C1 segment of cervical spinal cord (tissue), 14 donors: Measurements from ENCODE around the gene PDE10A.

ENCODE experiments used
- DNase-seq, 14 donors: peaks; one replicate each; lab custom pipeline; 2025; lab: John Stamatoyannopoulos, UW

The PDE10A gene

GRCh38 chr6:165655191-165655590 is 7.8 kb downstream of the PDE10A start:
- DNase-seq: no peak

DNA sequence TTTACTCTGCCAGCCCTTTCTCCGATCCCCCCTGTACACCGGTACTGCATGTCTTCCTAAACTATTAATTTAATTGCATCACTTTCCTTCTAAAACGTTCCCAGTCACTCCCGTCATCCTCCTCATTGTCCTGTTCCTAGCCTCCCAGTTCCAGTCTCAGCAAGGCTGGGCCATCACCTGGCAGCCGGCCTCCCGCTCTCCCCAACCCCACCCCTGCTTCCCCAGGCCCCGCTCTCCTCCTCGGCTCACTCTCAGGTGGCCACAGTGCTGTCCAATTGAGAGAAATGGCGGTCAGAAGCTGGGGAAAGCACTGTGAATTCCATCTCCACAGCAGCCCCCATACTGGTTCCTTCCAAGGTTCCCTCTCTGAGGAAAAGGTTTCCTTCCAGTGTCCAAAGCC is 8.9 kb downstream of the PDE10A start:
- DNase-seq: no peak

- no peak for DNase-seq
Observed at GRCh38 chr6:165653607-165654006, 9.4 kb downstream of the PDE10A start.

DNA sequence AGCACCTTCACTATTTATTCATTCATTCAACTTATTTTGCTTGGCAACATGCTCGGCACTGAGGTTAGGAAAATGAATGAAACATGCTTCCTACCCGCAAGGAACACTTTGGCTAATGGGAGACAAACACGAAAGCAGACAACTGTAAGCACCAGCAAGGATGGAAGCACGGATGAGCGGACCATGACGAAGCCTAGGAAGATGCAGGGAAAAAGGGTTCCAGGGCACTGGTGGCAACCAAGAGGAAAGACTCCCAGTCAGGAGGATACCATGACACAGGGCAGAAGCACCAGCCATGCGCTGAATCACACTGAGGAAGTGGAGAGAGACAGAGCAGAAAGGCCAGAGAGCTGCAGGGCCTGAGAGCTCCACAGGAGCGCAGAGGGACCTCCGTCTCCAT is 9.8 kb downstream of the PDE10A start:
- peak in 1 of 14 donors; percentile 63 for DNase-seq

- DNase-seq: peak in 1 of 14 donors; percentile 63
Observed at GRCh38 chr6:165652766-165653165, 10.3 kb downstream of the PDE10A start.

GRCh38 chr6:165649166-165650137 is 13.6 kb downstream of the PDE10A start:
- DNase-seq: no peak

DNA sequence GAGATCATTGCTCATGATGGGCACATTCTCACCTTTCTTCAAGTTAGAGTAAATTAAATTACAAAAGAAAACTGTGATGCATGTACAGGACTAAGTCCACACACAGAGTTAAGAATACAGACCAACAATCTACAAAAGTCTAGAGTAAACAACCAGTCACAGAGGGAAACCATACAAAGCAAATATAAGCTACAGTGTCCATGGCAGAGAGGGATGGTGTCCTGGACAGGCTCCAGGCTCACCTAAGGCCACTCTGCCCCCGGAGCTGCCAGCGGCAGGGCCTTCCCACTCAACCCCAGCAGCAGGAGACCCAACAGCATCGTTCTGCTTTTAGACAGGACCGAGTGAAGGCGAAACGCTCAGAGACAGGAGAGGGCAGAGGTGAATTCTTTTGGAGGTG is 16.0 kb downstream of the PDE10A start:
- no peak for DNase-seq

DNA sequence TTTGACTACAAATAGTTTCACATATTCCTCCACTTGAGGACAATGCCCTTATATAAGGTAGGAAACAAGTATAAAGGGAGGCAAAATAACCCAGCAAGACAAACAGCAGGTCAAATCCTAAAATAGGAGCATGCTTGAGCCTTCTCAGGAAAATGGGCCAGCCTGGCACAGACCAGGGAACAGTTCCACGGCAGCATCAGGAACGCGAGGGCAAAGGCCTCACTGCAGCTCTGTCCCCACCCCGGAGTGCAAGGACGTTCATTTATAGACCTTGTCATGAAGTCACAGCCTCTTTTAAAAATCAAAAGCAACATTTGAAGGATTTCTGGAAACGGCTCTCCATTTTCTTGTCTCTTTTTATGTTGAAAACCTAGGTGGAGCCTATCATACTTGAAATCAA is 17.1 kb downstream of the PDE10A start:
- no peak for DNase-seq

- DNase-seq: peak in 1 of 14 donors; percentile 36
Observed at GRCh38 chr6:165644586-165645266, 18.3 kb downstream of the PDE10A start.

GRCh38 chr6:165643015-165643414 is 20.0 kb downstream of the PDE10A start:
- no peak for DNase-seq

GRCh38 chr6:165641672-165642156 is 21.3 kb downstream of the PDE10A start:
- DNase-seq: no peak

- no peak for DNase-seq
Observed at GRCh38 chr6:165640806-165641205, 22.2 kb downstream of the PDE10A start.

DNA sequence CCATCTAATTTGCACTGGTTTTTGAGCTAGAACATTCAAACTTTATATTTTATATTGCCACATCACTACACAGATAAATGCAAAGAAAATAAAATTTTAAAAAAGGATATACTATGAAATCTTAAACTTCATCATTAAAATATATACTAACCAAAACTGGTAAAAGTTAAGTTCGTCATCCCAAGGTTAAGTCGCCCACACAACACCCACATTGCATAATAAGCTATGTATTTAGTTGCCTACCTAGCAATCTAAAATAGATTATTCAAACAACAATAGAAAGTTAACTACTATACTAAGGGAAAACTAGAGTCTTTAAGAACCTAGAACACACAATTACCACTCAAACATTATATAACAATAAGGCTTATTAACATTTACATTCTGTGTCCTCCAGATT is 24.5 kb downstream of the PDE10A start:
- DNase-seq: no peak

- no peak for DNase-seq
Observed at GRCh38 chr6:165637586-165637985, 25.5 kb downstream of the PDE10A start.

DNA sequence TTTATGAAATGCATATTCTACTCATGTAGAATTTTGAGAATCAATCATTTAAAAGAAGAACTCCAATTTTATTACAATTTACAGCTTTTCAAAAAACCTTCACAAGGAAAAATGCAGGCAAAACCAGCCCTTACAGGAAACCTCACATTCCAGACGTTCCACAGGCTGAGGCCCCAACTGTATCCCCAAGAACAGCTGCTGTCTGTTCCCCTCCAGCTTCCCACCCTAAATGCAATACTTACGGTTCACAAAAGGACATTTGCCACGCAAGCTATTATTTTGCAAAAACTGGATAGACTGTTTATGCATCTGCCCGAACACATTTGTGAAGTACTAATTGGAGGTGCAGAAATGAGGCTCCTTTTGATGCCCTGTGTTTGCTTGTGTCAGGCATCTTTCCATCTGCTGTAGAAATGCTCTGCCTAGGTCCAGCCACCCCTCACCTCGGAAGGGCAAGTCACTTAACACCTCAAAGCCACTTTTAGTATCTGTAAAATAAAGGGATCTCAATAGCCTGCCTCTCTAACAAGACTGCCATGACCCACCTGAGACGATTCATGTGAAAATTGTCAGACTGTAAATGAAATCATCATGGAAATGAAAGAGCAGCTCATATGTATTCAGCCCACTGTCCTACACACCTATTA is 26.5 kb downstream of the PDE10A start:
- DNase-seq: no peak

DNA sequence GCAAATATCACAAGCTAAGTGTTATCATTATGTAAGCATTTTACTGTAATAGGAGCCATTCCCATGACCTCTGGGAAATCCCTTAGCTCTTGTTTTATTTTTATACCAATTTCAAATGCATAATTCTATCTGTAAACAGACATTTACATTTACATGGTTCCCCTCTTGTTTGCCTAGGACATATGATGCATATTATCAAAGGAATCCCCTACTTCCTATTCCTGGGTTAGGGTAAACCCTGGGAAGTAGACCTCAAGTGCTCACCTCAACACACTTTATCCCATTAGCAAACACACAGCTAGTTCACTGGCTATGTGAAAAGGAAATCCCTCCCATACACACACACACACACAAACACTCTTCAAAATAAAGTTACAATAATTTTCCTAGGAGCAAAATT is 27.1 kb downstream of the PDE10A start:
- no peak for DNase-seq

DNA sequence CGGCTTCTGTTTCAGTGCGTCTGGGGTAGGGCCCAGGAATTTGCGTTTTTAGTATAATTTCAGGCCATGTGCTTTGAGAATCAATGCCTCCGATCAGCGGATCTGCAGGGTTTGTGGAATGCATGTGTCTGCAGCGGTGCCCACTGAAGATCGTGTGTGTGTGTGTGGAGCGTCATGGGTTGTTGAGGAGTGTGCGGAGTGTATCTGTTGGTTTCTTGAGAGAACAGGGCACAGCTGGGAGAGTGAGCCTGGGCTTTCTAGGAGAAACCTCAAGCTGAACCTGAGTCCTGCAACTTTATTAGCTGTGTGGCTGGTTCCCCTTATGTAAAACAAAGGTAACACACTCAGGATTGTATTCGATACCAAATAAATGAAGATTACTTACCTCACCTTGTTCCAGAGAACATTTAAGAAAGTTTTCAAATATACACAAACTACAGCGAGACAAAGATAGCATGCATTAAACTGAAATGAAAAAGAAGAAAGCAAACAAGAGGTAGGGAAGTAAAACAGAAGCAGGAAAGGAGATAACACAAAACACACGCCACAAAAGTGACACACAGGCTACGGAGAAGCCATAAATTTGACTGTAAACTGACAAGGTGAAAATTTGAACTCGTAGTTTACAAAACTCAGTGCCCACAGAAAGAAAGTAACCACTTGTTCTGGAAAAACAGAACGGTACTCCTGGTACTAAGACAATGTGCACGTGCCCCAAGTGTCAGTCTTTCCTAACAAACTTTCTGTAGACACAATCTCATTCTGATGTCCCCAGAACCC is 28.8 kb downstream of the PDE10A start:
- DNase-seq: no peak

- DNase-seq: no peak
Observed at GRCh38 chr6:165632194-165632593, 30.8 kb downstream of the PDE10A start.

- no peak for DNase-seq
Observed at GRCh38 chr6:165630544-165630953, 32.5 kb downstream of the PDE10A start.

DNA sequence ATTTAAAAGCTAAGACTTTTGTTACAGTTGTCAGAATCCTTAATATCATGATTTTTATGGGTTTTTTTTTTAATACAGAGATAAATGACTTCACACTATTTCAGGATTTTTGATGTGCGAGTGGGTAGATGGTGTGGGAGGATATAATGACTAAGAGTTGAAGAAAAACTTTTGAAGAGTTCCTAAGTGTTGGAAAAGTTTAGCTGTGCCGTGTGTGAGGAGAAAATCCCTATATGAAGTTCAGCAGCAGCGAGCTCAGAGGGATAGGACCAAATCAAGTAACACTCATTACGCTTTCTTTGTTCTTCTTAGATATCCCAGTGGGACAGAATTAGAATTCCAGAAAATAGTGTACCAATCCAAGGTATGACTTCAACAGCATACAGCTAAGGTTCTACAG is 34.1 kb downstream of the PDE10A start:
- no peak for DNase-seq

DNA sequence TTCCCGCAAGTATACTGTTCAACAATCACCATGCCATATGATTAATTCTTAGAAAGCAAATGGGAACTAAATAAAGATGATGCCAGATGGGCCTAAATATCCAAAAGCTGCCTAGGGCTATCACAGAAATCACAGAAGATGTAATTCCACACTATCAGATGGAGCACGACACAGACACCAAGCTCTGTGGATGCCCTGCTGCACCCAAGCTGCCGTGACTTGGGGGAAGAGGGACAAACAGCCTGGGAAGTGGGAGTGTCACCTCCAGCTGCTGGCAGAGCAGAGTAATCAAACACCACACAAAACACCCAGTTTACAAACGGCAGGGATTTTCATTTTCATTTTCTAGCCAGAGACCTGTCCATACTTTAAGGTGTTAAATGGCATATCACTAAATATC is 35.7 kb downstream of the PDE10A start:
- no peak for DNase-seq
